Measurements from ENCODE around the gene STAG2. TPM values are rescaled to one million over a fixed set of nuclear protein-coding genes. Genes with fewer than 3 reads are reported as not detected.

STAG2 gene
- total RNA-seq, 4 donors from 2014 or later = 71.4 to 93.0 (median 80.7) TPM

DNA sequence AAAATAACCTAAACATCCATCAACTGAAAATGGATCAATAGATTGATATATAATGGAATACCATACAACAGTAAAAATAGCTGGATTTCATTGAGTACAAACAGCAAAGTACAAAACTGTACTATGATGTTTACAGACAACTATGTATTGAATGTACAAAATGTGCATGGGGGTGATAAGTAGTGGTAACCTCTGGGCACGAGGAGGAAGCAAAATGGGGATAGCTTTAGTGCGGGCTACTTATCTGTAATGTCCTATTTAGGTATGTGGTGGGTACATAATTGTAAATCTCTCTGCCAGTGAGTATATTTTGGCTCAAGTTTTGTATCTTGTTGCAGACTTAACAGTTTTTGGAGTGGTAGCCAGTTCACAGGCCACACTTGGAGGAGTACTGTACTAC is 123.6 kb downstream of the STAG2 start:
- no peak for TF ChIP-seq EP300 (IDR thresholded peaks at IDR 0.05)
- TF ChIP-seq POLR2A (IDR thresholded peaks at IDR 0.05) = no peak
- TF ChIP-seq, protein P1, sequence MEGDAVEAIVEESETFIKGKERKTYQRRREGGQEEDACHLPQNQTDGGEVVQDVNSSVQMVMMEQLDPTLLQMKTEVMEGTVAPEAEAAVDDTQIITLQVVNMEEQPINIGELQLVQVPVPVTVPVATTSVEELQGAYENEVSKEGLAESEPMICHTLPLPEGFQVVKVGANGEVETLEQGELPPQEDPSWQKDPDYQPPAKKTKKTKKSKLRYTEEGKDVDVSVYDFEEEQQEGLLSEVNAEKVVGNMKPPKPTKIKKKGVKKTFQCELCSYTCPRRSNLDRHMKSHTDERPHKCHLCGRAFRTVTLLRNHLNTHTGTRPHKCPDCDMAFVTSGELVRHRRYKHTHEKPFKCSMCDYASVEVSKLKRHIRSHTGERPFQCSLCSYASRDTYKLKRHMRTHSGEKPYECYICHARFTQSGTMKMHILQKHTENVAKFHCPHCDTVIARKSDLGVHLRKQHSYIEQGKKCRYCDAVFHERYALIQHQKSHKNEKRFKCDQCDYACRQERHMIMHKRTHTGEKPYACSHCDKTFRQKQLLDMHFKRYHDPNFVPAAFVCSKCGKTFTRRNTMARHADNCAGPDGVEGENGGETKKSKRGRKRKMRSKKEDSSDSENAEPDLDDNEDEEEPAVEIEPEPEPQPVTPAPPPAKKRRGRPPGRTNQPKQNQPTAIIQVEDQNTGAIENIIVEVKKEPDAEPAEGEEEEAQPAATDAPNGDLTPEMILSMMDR (IDR thresholded peaks at IDR 0.05) = no peak
- 71 to 84% methylated on average over 2 of the region's 2 CpGs for WGBS, 2 donors

DNA sequence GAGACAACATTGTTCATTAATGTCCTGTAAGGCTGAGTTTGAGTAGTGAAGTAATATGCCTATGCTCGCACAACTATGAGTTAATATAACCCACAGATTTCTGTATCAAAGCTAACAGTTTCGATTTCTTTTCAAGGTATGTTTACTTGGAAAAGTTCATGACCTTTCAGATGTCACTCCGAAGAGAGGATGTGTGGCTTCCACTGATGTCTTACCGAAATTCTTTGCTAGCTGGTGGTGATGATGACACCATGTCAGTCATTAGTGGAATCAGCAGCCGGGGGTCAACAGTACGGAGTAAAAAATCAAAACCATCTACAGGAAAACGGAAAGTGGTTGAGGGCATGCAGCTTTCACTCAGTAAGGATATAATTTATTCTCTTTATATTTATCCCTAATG is 124.9 kb downstream of the STAG2 start:
- no peak overlapping the region for H3K27ac ChIP-seq
- H3K4me3 ChIP-seq = no peak overlapping the region
- peaks cover 0 to 33% (median 0%) of the 10 kb centered on the region in 3 donors for H3K36me3 ChIP-seq
- no peaks in the 10 kb centered on the region for H3K27me3 ChIP-seq
- WGBS, 2 donors = 73 to 83% methylated on average over 7 of the region's 7 CpGs
- no peaks in the 10 kb centered on the region for H3K4me1 ChIP-seq
- TF ChIP-seq POLR2A (IDR thresholded peaks at IDR 0.05) (no peak), EP300 (IDR thresholded peaks at IDR 0.05) (no peak)
- TF ChIP-seq, protein P1 (IDR thresholded peaks at IDR 0.05) = no peak
- no peaks in the 10 kb centered on the region for H3K9me3 ChIP-seq
- no peak for DNase-seq (ENCODE audit: low spot score in 2 of 2)

More for the DNA sequence above, 123.6 kb downstream of the STAG2 start:
- Histone ChIP-seq H3K4me1 (no peaks in the 10 kb centered on the region), H3K36me3 (peaks cover 0 to 38% (median 0%) of the 10 kb centered on the region in 3 donors), H3K27ac (no peak overlapping the region), H3K27me3 (no peaks in the 10 kb centered on the region), H3K9me3 (no peaks in the 10 kb centered on the region), H3K4me3 (no peak overlapping the region)
- no peak for DNase-seq (ENCODE audit: low spot score in 2 of 2)

DNA sequence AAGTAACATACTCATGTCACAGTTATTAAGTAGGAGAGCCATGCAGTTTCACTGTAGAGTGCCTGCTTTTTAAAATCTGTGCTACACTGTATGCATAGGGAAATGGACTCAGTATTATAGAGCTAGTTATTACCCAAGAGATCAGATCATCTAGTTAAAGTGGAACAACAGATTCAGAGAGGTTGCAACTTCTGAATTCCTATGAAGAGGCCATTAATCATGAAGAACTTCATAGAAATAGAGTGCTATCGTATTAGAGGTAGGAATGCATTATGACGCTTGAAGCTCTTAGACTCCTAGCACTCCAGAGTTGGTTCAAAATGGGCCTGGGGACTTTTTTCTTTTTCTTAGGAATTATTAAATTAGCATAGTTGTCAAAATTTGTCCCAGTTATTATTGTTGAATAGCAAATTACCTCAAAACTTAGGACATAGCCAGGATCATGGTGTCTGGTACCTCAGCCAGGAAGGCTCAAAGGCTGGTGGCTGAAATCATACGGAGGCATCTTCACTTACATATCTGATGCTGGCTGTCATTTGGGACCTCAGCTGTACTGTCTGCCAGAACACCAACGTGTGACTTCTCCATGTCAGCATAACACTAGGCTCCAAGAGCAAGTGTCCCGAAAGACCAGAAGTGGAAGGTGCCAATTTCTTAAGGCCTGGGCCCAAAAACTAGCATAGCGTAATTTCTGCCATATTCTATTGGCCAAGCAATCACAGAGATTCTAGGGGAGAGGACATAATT is 125.7 kb downstream of the STAG2 start:
- peaks cover 0 to 28% (median 0%) of the 10 kb centered on the region in 3 donors for H3K36me3 ChIP-seq
- no peak for DNase-seq (ENCODE audit: low spot score in 2 of 2)
- TF ChIP-seq POLR2A (IDR thresholded peaks at IDR 0.05) (no peak), EP300 (IDR thresholded peaks at IDR 0.05) (no peak)
- TF ChIP-seq, protein P1 (IDR thresholded peaks at IDR 0.05) = no peak
- no peak overlapping the region for H3K4me3 ChIP-seq
- H3K4me1 ChIP-seq = no peaks in the 10 kb centered on the region
- H3K9me3 ChIP-seq = no peaks in the 10 kb centered on the region
- no peak overlapping the region for H3K27ac ChIP-seq
- WGBS, 2 donors = 80 to 83% methylated on average over 6 of the region's 6 CpGs
- H3K27me3 ChIP-seq = no peaks in the 10 kb centered on the region

DNA sequence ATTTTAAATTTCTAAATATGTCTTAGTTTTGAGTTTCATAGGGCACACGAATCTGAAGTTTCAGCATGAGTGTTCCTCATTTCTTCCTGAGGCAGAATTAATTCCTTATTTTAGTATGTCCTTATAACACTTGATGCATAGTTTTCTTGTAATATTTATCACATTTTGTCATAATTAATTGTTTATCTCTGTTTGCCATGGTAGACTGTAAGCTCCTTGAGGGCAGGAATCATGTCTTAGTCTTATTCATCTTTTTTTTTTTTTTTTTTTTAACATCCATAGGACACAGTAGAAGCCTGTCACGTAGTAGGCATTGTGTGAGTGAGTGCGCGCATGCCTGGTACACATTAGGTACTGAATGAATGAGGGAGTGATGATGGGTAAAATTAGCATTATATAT is 131.7 kb downstream of the STAG2 start:
- Histone ChIP-seq H3K27me3 (no peaks in the 10 kb centered on the region), H3K36me3 (peaks cover 0 to 25% (median 0%) of the 10 kb centered on the region in 3 donors), H3K4me1 (no peaks in the 10 kb centered on the region), H3K4me3 (no peak overlapping the region), H3K9me3 (no peaks in the 10 kb centered on the region), H3K27ac (no peak overlapping the region)
- WGBS, 2 donors = 82 to 92% methylated on average over 4 of the region's 4 CpGs
- DNase-seq (ENCODE audit: low spot score in 2 of 2) = no peak
- TF ChIP-seq POLR2A (IDR thresholded peaks at IDR 0.05) = no peak
- TF ChIP-seq, protein P1 (IDR thresholded peaks at IDR 0.05) = no peak
- no peak for TF ChIP-seq EP300 (IDR thresholded peaks at IDR 0.05)

DNA sequence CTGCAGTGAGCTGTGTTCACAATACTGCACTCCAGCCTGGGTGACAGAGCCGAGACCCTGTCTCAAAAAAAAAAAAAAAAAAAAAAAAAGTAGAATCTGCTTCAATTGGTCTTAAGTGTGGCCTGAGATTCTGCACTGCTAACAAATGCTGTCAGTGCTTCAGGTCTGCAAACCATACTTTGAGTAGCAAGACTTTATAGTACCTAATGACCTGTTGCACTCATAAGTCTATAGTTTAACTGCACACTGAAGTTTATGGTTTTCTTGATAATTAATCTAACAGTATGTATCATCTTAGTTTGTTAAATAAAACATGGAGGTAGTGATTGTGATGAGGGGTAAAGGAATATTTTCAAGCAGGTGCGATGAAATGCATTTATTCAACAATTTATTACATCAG is 135.6 kb downstream of the STAG2 start:
- WGBS, 2 donors = 66 to 75% methylated on average over 2 of the region's 2 CpGs
- DNase-seq (ENCODE audit: low spot score in 2 of 2) = no peak
- Histone ChIP-seq H3K9me3 (no peaks in the 10 kb centered on the region), H3K4me1 (no peaks in the 10 kb centered on the region), H3K4me3 (no peak overlapping the region), H3K27me3 (no peaks in the 10 kb centered on the region), H3K36me3 (peaks cover 0 to 20% (median 0%) of the 10 kb centered on the region in 3 donors), H3K27ac (no peak overlapping the region)
- TF ChIP-seq POLR2A (IDR thresholded peaks at IDR 0.05) = no peak
- TF ChIP-seq, protein P1 (IDR thresholded peaks at IDR 0.05) = no peak
- no peak for TF ChIP-seq EP300 (IDR thresholded peaks at IDR 0.05)
